ENCODE results near the gene CPNE7. TPM values are rescaled to one million over a fixed set of nuclear protein-coding genes. Genes with fewer than 3 reads are reported as not detected.

Gene CPNE7
- total RNA-seq, 3 donors from 2014 or later (not counting 1 experiment from before 2014, with no cell fraction given) = 1.1 to 1.8 (median 1.2) TPM

DNA sequence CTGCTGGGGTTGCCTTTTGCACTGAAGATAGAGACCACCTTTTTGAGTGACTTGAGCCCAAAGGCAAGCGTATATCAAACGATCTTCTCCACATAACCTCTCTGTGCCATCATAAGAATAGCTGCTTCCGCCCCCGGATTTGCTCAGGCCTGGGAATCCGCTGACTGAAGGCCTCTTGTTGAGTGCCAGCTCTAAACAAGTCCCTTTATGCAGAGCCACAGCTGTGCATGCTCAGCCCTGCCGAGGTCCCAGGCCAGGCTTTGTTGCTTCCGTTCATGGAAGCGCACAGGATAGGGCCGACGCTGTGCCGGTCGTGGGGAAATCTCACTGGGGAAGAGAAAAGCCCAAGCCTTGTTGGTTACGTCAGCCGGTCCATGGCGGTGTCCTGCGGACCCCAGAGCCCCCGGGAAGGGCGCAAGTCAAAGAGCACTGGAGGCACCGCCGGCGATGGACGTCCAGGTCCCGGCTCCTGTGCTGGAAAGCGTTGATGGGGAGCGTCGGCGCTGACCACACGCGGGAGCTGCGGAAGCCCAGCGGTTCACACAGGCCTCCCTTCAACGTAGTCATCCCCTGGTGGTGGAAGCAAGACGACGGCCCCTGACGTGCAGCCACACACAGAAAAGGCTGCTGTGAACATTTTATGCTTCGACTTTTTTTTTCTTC, 38.5 kb upstream of the CPNE7 start:
- no peak for TF ChIP-seq CTCF (IDR thresholded peaks at IDR 0.05)
- Histone ChIP-seq H3K4me3 (ENCODE audit: low read length) (no peak overlapping the region), H3K27me3 (ENCODE audit: control insufficient read depth, insufficient read depth, low read length) (no peaks in the 10 kb centered on the region), H3K27ac (ENCODE audit: low read length) (no peak overlapping the region), H3K4me1 (ENCODE audit: control insufficient read depth, insufficient read depth, low read length) (peaks cover 21% of the 10 kb centered on the region), H3K9me3 (ENCODE audit: control insufficient read depth, insufficient read depth, low read length) (no peaks in the 10 kb centered on the region), H3K36me3 (ENCODE audit: control insufficient read depth, insufficient read depth, low read length) (peaks cover 47% of the 10 kb centered on the region)
- intact Hi-C loops (cut with micrococcal nuclease) = no loop called here
- H3K27me3 Mint-ChIP-seq (ENCODE audit: low read depth in 2 of 2) = no peaks in the 10 kb centered on the region
- ATAC-seq (no peak), DNase-seq (no peak)
- no peak overlapping the region for H3K4me3 Mint-ChIP-seq
- H3K9me3 Mint-ChIP-seq = no peaks in the 10 kb centered on the region
- 96% methylated on average over 36 of the region's 36 CpGs for WGBS (ENCODE audit: insufficient coverage)
- H3K27ac Mint-ChIP-seq = no peak overlapping the region
- H3K36me3 Mint-ChIP-seq = no peaks in the 10 kb centered on the region
- peaks cover 13 to 14% of the 10 kb centered on the region in 2 donors for H3K4me1 Mint-ChIP-seq

GRCh38 chr16:89537549-89537925, 38.0 kb upstream of the CPNE7 start:
- Mint-ChIP-seq H3K4me1 (peaks cover 13 to 14% of the 10 kb centered on the region in 2 donors), H3K27me3 (ENCODE audit: low read depth in 2 of 2) (no peaks in the 10 kb centered on the region), H3K9me3 (no peaks in the 10 kb centered on the region), H3K36me3 (no peaks in the 10 kb centered on the region), H3K4me3 (no peak overlapping the region), H3K27ac (no peak overlapping the region)
- ATAC-seq (no peak), DNase-seq (no peak)
- WGBS (ENCODE audit: insufficient coverage) = 95% methylated on average over 7 of the region's 7 CpGs
- Histone ChIP-seq H3K36me3 (ENCODE audit: control insufficient read depth, insufficient read depth, low read length) (peaks cover 41% of the 10 kb centered on the region), H3K9me3 (ENCODE audit: control insufficient read depth, insufficient read depth, low read length) (no peaks in the 10 kb centered on the region), H3K27ac (ENCODE audit: low read length) (no peak overlapping the region), H3K4me3 (ENCODE audit: low read length) (no peak overlapping the region), H3K27me3 (ENCODE audit: control insufficient read depth, insufficient read depth, low read length) (no peaks in the 10 kb centered on the region), H3K4me1 (ENCODE audit: control insufficient read depth, insufficient read depth, low read length) (peaks cover 21% of the 10 kb centered on the region)
- intact Hi-C loops (cut with micrococcal nuclease) = no loop called here
- TF ChIP-seq CTCF (IDR thresholded peaks at IDR 0.05) = no peak

DNA sequence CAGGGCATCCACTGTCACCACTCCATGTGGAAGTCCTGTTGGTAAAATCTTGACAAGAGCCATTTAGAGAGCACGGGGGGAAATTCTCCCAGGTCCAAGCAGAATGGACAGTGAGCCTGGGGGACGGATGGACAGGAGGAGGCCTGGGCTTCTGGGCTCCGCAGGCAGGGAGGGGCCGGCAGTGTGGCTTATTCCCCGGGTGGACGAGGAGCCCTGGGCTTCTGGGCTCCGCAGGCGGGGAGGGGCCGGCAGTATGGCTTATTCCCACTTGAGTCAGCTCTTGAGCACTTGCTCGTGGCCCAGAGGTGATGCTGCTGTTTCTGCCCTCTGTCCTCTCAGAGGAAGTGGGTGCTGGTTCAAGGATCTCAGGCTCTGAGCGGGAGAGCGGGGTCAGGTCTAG, 37.3 kb upstream of the CPNE7 start:
- no peaks in the 10 kb centered on the region for H3K36me3 Mint-ChIP-seq
- no peaks in the 10 kb centered on the region for H3K27me3 ChIP-seq (ENCODE audit: control insufficient read depth, insufficient read depth, low read length)
- no peaks in the 10 kb centered on the region for H3K9me3 Mint-ChIP-seq
- no peaks in the 10 kb centered on the region for H3K9me3 ChIP-seq (ENCODE audit: control insufficient read depth, insufficient read depth, low read length)
- no peak overlapping the region for H3K27ac Mint-ChIP-seq
- WGBS (ENCODE audit: insufficient coverage) = 96% methylated on average over 12 of the region's 12 CpGs
- H3K4me3 ChIP-seq (ENCODE audit: low read length) = no peak overlapping the region
- peaks cover 37% of the 10 kb centered on the region for H3K36me3 ChIP-seq (ENCODE audit: control insufficient read depth, insufficient read depth, low read length)
- H3K27ac ChIP-seq (ENCODE audit: low read length) = no peak overlapping the region
- no peak for DNase-seq
- no peaks in the 10 kb centered on the region for H3K27me3 Mint-ChIP-seq (ENCODE audit: low read depth in 2 of 2)
- no peak for ATAC-seq
- peaks cover 21% of the 10 kb centered on the region for H3K4me1 ChIP-seq (ENCODE audit: control insufficient read depth, insufficient read depth, low read length)
- TF ChIP-seq CTCF (IDR thresholded peaks at IDR 0.05) = no peak
- intact Hi-C loops (cut with micrococcal nuclease) = no loop called here
- no peak overlapping the region for H3K4me3 Mint-ChIP-seq
- peaks cover 13 to 14% of the 10 kb centered on the region in 2 donors for H3K4me1 Mint-ChIP-seq

DNA sequence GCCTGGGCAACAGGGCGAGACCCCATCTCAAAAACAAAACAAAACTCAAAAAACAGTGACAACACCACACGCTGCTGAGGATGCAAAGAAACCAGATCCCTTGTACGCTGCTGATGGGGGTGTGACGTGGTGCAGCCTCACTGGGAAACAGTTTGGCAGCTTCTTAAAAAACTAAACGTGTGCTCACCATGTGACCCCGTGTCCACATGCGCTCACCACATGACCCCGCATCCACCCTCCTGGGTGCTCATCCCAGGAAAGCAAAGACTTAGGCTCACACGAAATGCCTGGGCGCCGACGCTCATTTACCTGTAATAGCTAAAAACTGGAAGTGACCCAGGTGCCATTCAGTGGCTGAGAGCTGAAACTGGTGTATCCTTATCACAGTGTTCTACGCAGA, 35.0 kb upstream of the CPNE7 start:
- 97% methylated on average over 13 of the region's 13 CpGs for WGBS (ENCODE audit: insufficient coverage)
- H3K9me3 ChIP-seq (ENCODE audit: control insufficient read depth, insufficient read depth, low read length) = no peaks in the 10 kb centered on the region
- H3K36me3 ChIP-seq (ENCODE audit: control insufficient read depth, insufficient read depth, low read length) = peaks cover 31% of the 10 kb centered on the region
- no peak overlapping the region for H3K4me3 ChIP-seq (ENCODE audit: low read length)
- H3K27me3 ChIP-seq (ENCODE audit: control insufficient read depth, insufficient read depth, low read length) = no peaks in the 10 kb centered on the region
- H3K4me1 ChIP-seq (ENCODE audit: control insufficient read depth, insufficient read depth, low read length) = peaks cover under 1% of the 10 kb centered on the region
- H3K4me3 Mint-ChIP-seq = no peak overlapping the region
- H3K4me1 Mint-ChIP-seq = no peaks in the 10 kb centered on the region
- DNase-seq (no peak), ATAC-seq (no peak)
- H3K36me3 Mint-ChIP-seq = no peaks in the 10 kb centered on the region
- no peak overlapping the region for H3K27ac Mint-ChIP-seq
- no peak overlapping the region for H3K27ac ChIP-seq (ENCODE audit: low read length)
- intact Hi-C loops (cut with micrococcal nuclease) = no loop called here
- no peak for TF ChIP-seq CTCF (IDR thresholded peaks at IDR 0.05)
- no peaks in the 10 kb centered on the region for H3K27me3 Mint-ChIP-seq (ENCODE audit: low read depth in 2 of 2)
- H3K9me3 Mint-ChIP-seq = no peaks in the 10 kb centered on the region

All from natural killer cell (primary cell).